ENCODE data around the gene ZNF800.

ZNF800 gene

GRCh38 chr7:127337581-127337980 lies 54.9 kb downstream of the ZNF800 start:
- ChIA-PET CTCF (no interaction called here), POLR2A (no interaction called here)
- DNase-seq = no peak
- Histone ChIP-seq H3K36me3 (ENCODE audit: control insufficient read depth in 4 of 4, insufficient read depth in 4 of 4, low read length in 3 of 4) (no peaks in the 10 kb centered on the region), H3K9me3 (ENCODE audit: control extremely low read depth in 1 of 5, control insufficient read depth in 4 of 5, insufficient read depth in 2 of 5, low read depth in 1 of 5, low read length in 4 of 5) (peaks cover 0 to under 1% (median 0%) of the 10 kb centered on the region in 5 experiments), H3K4me1 (ENCODE audit: control extremely low read depth in 1 of 4, control insufficient read depth in 4 of 4, insufficient read depth in 4 of 4, low read length in 3 of 4) (no peaks in the 10 kb centered on the region), H3K27me3 (replicated peaks in 2 of 5; ENCODE audit: control insufficient read depth in 4 of 5, insufficient read depth in 5 of 5, low read length in 4 of 5) (peaks cover 0 to 2% (median 0%) of the 10 kb centered on the region in 5 experiments), H3K4me3 (ENCODE audit: control insufficient read depth in 1 of 7, extremely low read depth in 1 of 7, insufficient read depth in 4 of 7, low read depth in 2 of 7, low read length in 6 of 7) (no peak overlapping the region), H3K27ac (ENCODE audit: insufficient read depth in 1 of 2, low read depth in 1 of 2, low read length in 2 of 2, poor library complexity in 1 of 2, severe bottlenecking in 2 of 2) (no peak overlapping the region)
- WGBS (ENCODE audit: insufficient coverage) = no CpG with 5 or more reads among the region's 5 CpGs

GRCh38 chr7:127336458-127336857 lies 56.0 kb downstream of the ZNF800 start:
- Histone ChIP-seq H3K36me3 (ENCODE audit: control insufficient read depth in 4 of 4, insufficient read depth in 4 of 4, low read length in 3 of 4) (no peaks in the 10 kb centered on the region), H3K27me3 (replicated peaks in 2 of 5; ENCODE audit: control insufficient read depth in 4 of 5, insufficient read depth in 5 of 5, low read length in 4 of 5) (peaks cover 0 to 2% (median 0%) of the 10 kb centered on the region in 5 experiments), H3K4me1 (ENCODE audit: control extremely low read depth in 1 of 4, control insufficient read depth in 4 of 4, insufficient read depth in 4 of 4, low read length in 3 of 4) (no peaks in the 10 kb centered on the region), H3K9me3 (ENCODE audit: control extremely low read depth in 1 of 5, control insufficient read depth in 4 of 5, insufficient read depth in 2 of 5, low read depth in 1 of 5, low read length in 4 of 5) (no peaks in the 10 kb centered on the region), H3K4me3 (ENCODE audit: control insufficient read depth in 1 of 7, extremely low read depth in 1 of 7, insufficient read depth in 4 of 7, low read depth in 2 of 7, low read length in 6 of 7) (no peak overlapping the region), H3K27ac (ENCODE audit: insufficient read depth in 1 of 2, low read depth in 1 of 2, low read length in 2 of 2, poor library complexity in 1 of 2, severe bottlenecking in 2 of 2) (no peak overlapping the region)
- DNase-seq = no peak
- POLR2A ChIA-PET = no interaction called here
- WGBS (ENCODE audit: insufficient coverage) = 100% methylated on average over 2 of the region's 2 CpGs
- CTCF ChIA-PET = interaction anchor here (1.0 kb wide), 1 partner anchor 118 kb away, joined by 3 read pairs; no protein-coding TSS in a partner anchor

GRCh38 chr7:127332880-127333279 lies 59.6 kb downstream of the ZNF800 start:
- Histone ChIP-seq H3K27ac (ENCODE audit: insufficient read depth in 1 of 2, low read depth in 1 of 2, low read length in 2 of 2, poor library complexity in 1 of 2, severe bottlenecking in 2 of 2) (no peak overlapping the region), H3K27me3 (replicated peaks in 2 of 5; ENCODE audit: control insufficient read depth in 4 of 5, insufficient read depth in 5 of 5, low read length in 4 of 5) (peaks cover 0 to 2% (median 0%) of the 10 kb centered on the region in 5 experiments), H3K9me3 (ENCODE audit: control extremely low read depth in 1 of 5, control insufficient read depth in 4 of 5, insufficient read depth in 2 of 5, low read depth in 1 of 5, low read length in 4 of 5) (no peaks in the 10 kb centered on the region), H3K4me1 (ENCODE audit: control extremely low read depth in 1 of 4, control insufficient read depth in 4 of 4, insufficient read depth in 4 of 4, low read length in 3 of 4) (no peaks in the 10 kb centered on the region), H3K4me3 (ENCODE audit: control insufficient read depth in 1 of 7, extremely low read depth in 1 of 7, insufficient read depth in 4 of 7, low read depth in 2 of 7, low read length in 6 of 7) (no peak overlapping the region), H3K36me3 (ENCODE audit: control insufficient read depth in 4 of 4, insufficient read depth in 4 of 4, low read length in 3 of 4) (no peaks in the 10 kb centered on the region)
- DNase-seq = no peak
- no CpG with 5 or more reads among the region's 2 CpGs for WGBS (ENCODE audit: insufficient coverage)
- CTCF ChIA-PET = no interaction called here
- POLR2A ChIA-PET = no interaction called here

GRCh38 chr7:127330070-127330469 lies 62.4 kb downstream of the ZNF800 start:
- POLR2A ChIA-PET = no interaction called here
- WGBS (ENCODE audit: insufficient coverage) = 67% methylated on average over 1 of the region's 1 CpG
- peaks cover 0 to 11% (median 5%) of the 10 kb centered on the region in 5 experiments for H3K27me3 ChIP-seq (replicated peaks in 2 of 5; ENCODE audit: control insufficient read depth in 4 of 5, insufficient read depth in 5 of 5, low read length in 4 of 5)
- H3K4me3 ChIP-seq (ENCODE audit: control insufficient read depth in 1 of 7, extremely low read depth in 1 of 7, insufficient read depth in 4 of 7, low read depth in 2 of 7, low read length in 6 of 7) = no peak overlapping the region
- no peak overlapping the region for H3K27ac ChIP-seq (ENCODE audit: insufficient read depth in 1 of 2, low read depth in 1 of 2, low read length in 2 of 2, poor library complexity in 1 of 2, severe bottlenecking in 2 of 2)
- H3K9me3 ChIP-seq (ENCODE audit: control extremely low read depth in 1 of 5, control insufficient read depth in 4 of 5, insufficient read depth in 2 of 5, low read depth in 1 of 5, low read length in 4 of 5) = no peaks in the 10 kb centered on the region
- H3K4me1 ChIP-seq (ENCODE audit: control extremely low read depth in 1 of 4, control insufficient read depth in 4 of 4, insufficient read depth in 4 of 4, low read length in 3 of 4) = no peaks in the 10 kb centered on the region
- no peaks in the 10 kb centered on the region for H3K36me3 ChIP-seq (ENCODE audit: control insufficient read depth in 4 of 4, insufficient read depth in 4 of 4, low read length in 3 of 4)
- DNase-seq = no peak
- CTCF ChIA-PET = no interaction called here

GRCh38 chr7:127322832-127323493 lies 69.5 kb downstream of the ZNF800 start:
- ChIA-PET CTCF (no interaction called here), POLR2A (interaction anchor here (0.7 kb wide), 1 partner anchor 19 kb away, joined by 3 read pairs; no protein-coding TSS in a partner anchor)
- H3K9me3 ChIP-seq (ENCODE audit: control extremely low read depth in 1 of 5, control insufficient read depth in 4 of 5, insufficient read depth in 2 of 5, low read depth in 1 of 5, low read length in 4 of 5) = no peaks in the 10 kb centered on the region
- H3K4me1 ChIP-seq (ENCODE audit: control extremely low read depth in 1 of 4, control insufficient read depth in 4 of 4, insufficient read depth in 4 of 4, low read length in 3 of 4) = no peaks in the 10 kb centered on the region
- no peak overlapping the region for H3K4me3 ChIP-seq (ENCODE audit: control insufficient read depth in 1 of 7, extremely low read depth in 1 of 7, insufficient read depth in 4 of 7, low read depth in 2 of 7, low read length in 6 of 7)
- no peak for DNase-seq
- peaks cover 0 to 29% (median 8%) of the 10 kb centered on the region in 5 experiments for H3K27me3 ChIP-seq (replicated peaks in 2 of 5; ENCODE audit: control insufficient read depth in 4 of 5, insufficient read depth in 5 of 5, low read length in 4 of 5)
- H3K27ac ChIP-seq (ENCODE audit: insufficient read depth in 1 of 2, low read depth in 1 of 2, low read length in 2 of 2, poor library complexity in 1 of 2, severe bottlenecking in 2 of 2) = no peak overlapping the region
- WGBS (ENCODE audit: insufficient coverage) = 83% methylated on average over 5 of the region's 7 CpGs
- H3K36me3 ChIP-seq (ENCODE audit: control insufficient read depth in 4 of 4, insufficient read depth in 4 of 4, low read length in 3 of 4) = no peaks in the 10 kb centered on the region

- H3K27ac ChIP-seq (ENCODE audit: insufficient read depth in 1 of 2, low read depth in 1 of 2, low read length in 2 of 2, poor library complexity in 1 of 2, severe bottlenecking in 2 of 2) = no peak overlapping the region
- peaks cover 0 to 27% (median 8%) of the 10 kb centered on the region in 5 experiments for H3K27me3 ChIP-seq (replicated peaks in 2 of 5; ENCODE audit: control insufficient read depth in 4 of 5, insufficient read depth in 5 of 5, low read length in 4 of 5)
- H3K36me3 ChIP-seq (ENCODE audit: control insufficient read depth in 4 of 4, insufficient read depth in 4 of 4, low read length in 3 of 4) = no peaks in the 10 kb centered on the region
- POLR2A ChIA-PET = interaction anchor here (0.7 kb wide), 1 partner anchor 18 kb away, joined by 3 read pairs; no protein-coding TSS in a partner anchor
- H3K4me1 ChIP-seq (ENCODE audit: control extremely low read depth in 1 of 4, control insufficient read depth in 4 of 4, insufficient read depth in 4 of 4, low read length in 3 of 4) = no peaks in the 10 kb centered on the region
- no peaks in the 10 kb centered on the region for H3K9me3 ChIP-seq (ENCODE audit: control extremely low read depth in 1 of 5, control insufficient read depth in 4 of 5, insufficient read depth in 2 of 5, low read depth in 1 of 5, low read length in 4 of 5)
- CTCF ChIA-PET = interaction anchor here (0.5 kb wide), 1 partner anchor 302 kb away, joined by 3 read pairs; no protein-coding TSS in a partner anchor
- no peak for DNase-seq
- no peak overlapping the region for H3K4me3 ChIP-seq (ENCODE audit: control insufficient read depth in 1 of 7, extremely low read depth in 1 of 7, insufficient read depth in 4 of 7, low read depth in 2 of 7, low read length in 6 of 7)
- WGBS (ENCODE audit: insufficient coverage) = 76% methylated on average over 4 of the region's 5 CpGs
These were observed 70.2 kb downstream of the ZNF800 start for GRCh38 chr7:127322351-127322750.

GRCh38 chr7:127320974-127321373 lies 71.5 kb downstream of the ZNF800 start:
- Histone ChIP-seq H3K4me3 (ENCODE audit: control insufficient read depth in 1 of 7, extremely low read depth in 1 of 7, insufficient read depth in 4 of 7, low read depth in 2 of 7, low read length in 6 of 7) (no peak overlapping the region), H3K4me1 (ENCODE audit: control extremely low read depth in 1 of 4, control insufficient read depth in 4 of 4, insufficient read depth in 4 of 4, low read length in 3 of 4) (no peaks in the 10 kb centered on the region), H3K9me3 (ENCODE audit: control extremely low read depth in 1 of 5, control insufficient read depth in 4 of 5, insufficient read depth in 2 of 5, low read depth in 1 of 5, low read length in 4 of 5) (no peaks in the 10 kb centered on the region), H3K27me3 (replicated peaks in 2 of 5; ENCODE audit: control insufficient read depth in 4 of 5, insufficient read depth in 5 of 5, low read length in 4 of 5) (peaks cover 0 to 24% (median 6%) of the 10 kb centered on the region in 5 experiments), H3K36me3 (ENCODE audit: control insufficient read depth in 4 of 4, insufficient read depth in 4 of 4, low read length in 3 of 4) (no peaks in the 10 kb centered on the region), H3K27ac (ENCODE audit: insufficient read depth in 1 of 2, low read depth in 1 of 2, low read length in 2 of 2, poor library complexity in 1 of 2, severe bottlenecking in 2 of 2) (no peak overlapping the region)
- CTCF ChIA-PET = no interaction called here
- no peak for DNase-seq
- 100% methylated on average over 3 of the region's 4 CpGs for WGBS (ENCODE audit: insufficient coverage)
- POLR2A ChIA-PET = no interaction called here
